Suprapubic skin (tissue), 4 donors: ENCODE measurements around the gene TDRD10.

Experiments
- CTCF ChIP-seq, 2 donors: fragments of 200-600 bp in 1 of 2; fragments of 450-650 bp in 1 of 2; sonication (generic) in 1 of 2; IDR thresholded peaks; one replicate each; pipeline ENCODE4 v1.5.1; 2016 to 2019; ENCODE audit warnings: antibody characterized with exemption in 2 of 2, mild to moderate bottlenecking in 1 of 2, moderate library complexity in 1 of 2
- EP300 ChIP-seq: sonication (generic); formaldehyde crosslinking; IDR thresholded peaks from one replicate; pipeline ENCODE4 v1.6.1; 2017; ENCODE audit warnings: antibody characterized with exemption
- POLR2A ChIP-seq, 2 donors: fragments of 450-650 bp; IDR thresholded peaks; one replicate each; pipeline ENCODE4 v1.6.1; 2017; ENCODE audit warnings: antibody characterized with exemption in 2 of 2, mild to moderate bottlenecking in 2 of 2, moderate library complexity in 2 of 2
- POLR2AphosphoS5 ChIP-seq, 3 donors: sonication (generic); formaldehyde crosslinking; IDR thresholded peaks; one replicate each; pipeline ENCODE4 v1.6.1; 2017; ENCODE audit warnings: antibody characterized with exemption in 3 of 3

GRCh38 chr1:154553056-154554030 lies 51.3 kb downstream of the TDRD10 start:
- TF ChIP-seq CTCF (IDR thresholded peaks at IDR 0.05) (no peak), POLR2AphosphoS5 (IDR thresholded peaks at IDR 0.05) (no peak), EP300 (no peak), POLR2A (IDR thresholded peaks at IDR 0.05) (no peak)
